Loucy (cell line): ENCODE data around the gene IL1RAPL2.

Source experiments
- H2AFZ ChIP-seq: fragments of 200-600 bp; sonication (generic); 2 replicates; pipeline ENCODE4 v1.6.0; 2016; ENCODE audit warnings: antibody characterized with exemption, mild to moderate bottlenecking, low read length, moderate library complexity
- H3F3A ChIP-seq: fragments of 200-600 bp; 2 replicates; pipeline ENCODE4 v1.6.0; 2016; ENCODE audit warnings: antibody characterized with exemption, low read depth, mild to moderate bottlenecking
- H3K27me3 ChIP-seq: fragments of 200-600 bp; sonication (generic); 2 replicates; pipeline ENCODE4 v1.6.1; 2014; ENCODE audit warnings: low read length, mild to moderate bottlenecking; ENCODE audit not compliant: insufficient read depth, poor library complexity, severe bottlenecking
- H3K36me3 ChIP-seq: fragments of 200-600 bp; sonication (generic); 2 replicates; pipeline ENCODE4 v1.6.1; 2016; ENCODE audit warnings: low read length; ENCODE audit not compliant: insufficient read depth
- H3K4me1 ChIP-seq: fragments of 200-600 bp; sonication (generic); 2 replicates; pipeline ENCODE4 v1.5.1; 2014; ENCODE audit warnings: low read length, mild to moderate bottlenecking; ENCODE audit not compliant: insufficient read depth, poor library complexity, severe bottlenecking
- H3K4me2 ChIP-seq: fragments of 200-600 bp; sonication (generic); 2 replicates; pipeline ENCODE4 v1.6.0; 2014; ENCODE audit warnings: antibody characterized with exemption, low read length, low read depth, mild to moderate bottlenecking; ENCODE audit not compliant: poor library complexity, severe bottlenecking
- H3K4me3 ChIP-seq: fragments of 200-600 bp; sonication (generic); 2 replicates; pipeline ENCODE4 v1.5.1; 2014; ENCODE audit warnings: low read length, mild to moderate bottlenecking, mixed read lengths; ENCODE audit not compliant: poor library complexity, severe bottlenecking
- H3K79me2 ChIP-seq: fragments of 200-600 bp; sonication (generic); 2 replicates; pipeline ENCODE4 v1.6.1; 2014; ENCODE audit warnings: low read length; ENCODE audit not compliant: insufficient read depth
- H3K9ac ChIP-seq: fragments of 200-600 bp; sonication (generic); 2 replicates; pipeline ENCODE4 v1.6.0; 2014; ENCODE audit warnings: mild to moderate bottlenecking, low read depth, low read length, moderate library complexity; ENCODE audit not compliant: poor library complexity, severe bottlenecking
- H3K9me2 ChIP-seq: fragments of 200-600 bp; sonication (generic); replicated peaks from 2 replicates; pipeline ENCODE4 v1.6.1; 2016; ENCODE audit warnings: low read depth, low read length, mixed read lengths
- H3K9me3 ChIP-seq: fragments of 200-600 bp; sonication (generic); 2 replicates; pipeline ENCODE4 v1.6.1; 2014; ENCODE audit warnings: mild to moderate bottlenecking, antibody characterized with exemption, low read length, low read depth; ENCODE audit not compliant: insufficient read depth
- H4K20me1 ChIP-seq: fragments of 200-600 bp; sonication (generic); 2 replicates; pipeline ENCODE4 v1.6.0; 2014; ENCODE audit warnings: antibody characterized with exemption, low read length, mild to moderate bottlenecking; ENCODE audit not compliant: insufficient read depth, poor library complexity, severe bottlenecking
- EZH2phosphoT487 ChIP-seq: fragments of 200-600 bp; IDR thresholded peaks from 2 replicates; pipeline ENCODE4 v1.6.1; 2018; ENCODE audit warnings: antibody characterized with exemption, mild to moderate bottlenecking, moderate library complexity, borderline replicate concordance
- TF ChIP-seq, protein P1 (sequence below): fragments of 200-600 bp; sonication (generic); conservative IDR thresholded peaks from 2 replicates; pipeline ENCODE4 v1.5.1; 2014; ENCODE audit warnings: mild to moderate bottlenecking, antibody characterized with exemption, low read length

Gene IL1RAPL2

DNA sequence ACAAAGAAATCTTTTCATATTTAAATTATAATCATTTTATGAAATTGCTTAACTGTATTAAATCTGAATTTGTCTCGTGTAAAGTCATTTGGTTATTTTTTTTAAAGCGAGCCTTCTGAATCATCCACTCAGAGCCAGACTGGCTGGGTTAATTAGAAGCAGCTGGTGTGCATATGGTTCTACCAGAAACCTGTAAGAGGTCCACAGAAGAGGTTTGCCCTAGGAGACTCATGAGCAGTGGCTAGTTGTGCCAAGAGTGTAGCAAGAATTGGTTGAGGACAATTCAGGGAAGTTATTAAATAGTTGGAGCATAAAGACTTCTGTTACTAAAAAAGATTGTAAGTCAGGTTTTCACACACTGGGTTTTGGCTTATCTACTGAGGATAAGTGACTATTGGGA is 267.4 kb downstream of the IL1RAPL2 start:
- no peaks in the 10 kb centered on the region for H3K9me2 ChIP-seq
- no peaks in the 10 kb centered on the region for H3K4me1 ChIP-seq
- no peak overlapping the region for H2AFZ ChIP-seq
- H3K4me3 ChIP-seq, result no peak overlapping the region
- H3K36me3 ChIP-seq, result no peaks in the 10 kb centered on the region
- no peak overlapping the region for H3K9ac ChIP-seq
- H3K27me3 ChIP-seq, result no peaks in the 10 kb centered on the region
- H3K9me3 ChIP-seq, result no peaks in the 10 kb centered on the region
- no peaks in the 10 kb centered on the region for H4K20me1 ChIP-seq
- H3K4me2 ChIP-seq, result no peak overlapping the region
- TF ChIP-seq, protein P1, sequence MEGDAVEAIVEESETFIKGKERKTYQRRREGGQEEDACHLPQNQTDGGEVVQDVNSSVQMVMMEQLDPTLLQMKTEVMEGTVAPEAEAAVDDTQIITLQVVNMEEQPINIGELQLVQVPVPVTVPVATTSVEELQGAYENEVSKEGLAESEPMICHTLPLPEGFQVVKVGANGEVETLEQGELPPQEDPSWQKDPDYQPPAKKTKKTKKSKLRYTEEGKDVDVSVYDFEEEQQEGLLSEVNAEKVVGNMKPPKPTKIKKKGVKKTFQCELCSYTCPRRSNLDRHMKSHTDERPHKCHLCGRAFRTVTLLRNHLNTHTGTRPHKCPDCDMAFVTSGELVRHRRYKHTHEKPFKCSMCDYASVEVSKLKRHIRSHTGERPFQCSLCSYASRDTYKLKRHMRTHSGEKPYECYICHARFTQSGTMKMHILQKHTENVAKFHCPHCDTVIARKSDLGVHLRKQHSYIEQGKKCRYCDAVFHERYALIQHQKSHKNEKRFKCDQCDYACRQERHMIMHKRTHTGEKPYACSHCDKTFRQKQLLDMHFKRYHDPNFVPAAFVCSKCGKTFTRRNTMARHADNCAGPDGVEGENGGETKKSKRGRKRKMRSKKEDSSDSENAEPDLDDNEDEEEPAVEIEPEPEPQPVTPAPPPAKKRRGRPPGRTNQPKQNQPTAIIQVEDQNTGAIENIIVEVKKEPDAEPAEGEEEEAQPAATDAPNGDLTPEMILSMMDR, result no peak
- no peak for TF ChIP-seq EZH2phosphoT487
- no peaks in the 10 kb centered on the region for H3F3A ChIP-seq
- no peaks in the 10 kb centered on the region for H3K79me2 ChIP-seq

DNA sequence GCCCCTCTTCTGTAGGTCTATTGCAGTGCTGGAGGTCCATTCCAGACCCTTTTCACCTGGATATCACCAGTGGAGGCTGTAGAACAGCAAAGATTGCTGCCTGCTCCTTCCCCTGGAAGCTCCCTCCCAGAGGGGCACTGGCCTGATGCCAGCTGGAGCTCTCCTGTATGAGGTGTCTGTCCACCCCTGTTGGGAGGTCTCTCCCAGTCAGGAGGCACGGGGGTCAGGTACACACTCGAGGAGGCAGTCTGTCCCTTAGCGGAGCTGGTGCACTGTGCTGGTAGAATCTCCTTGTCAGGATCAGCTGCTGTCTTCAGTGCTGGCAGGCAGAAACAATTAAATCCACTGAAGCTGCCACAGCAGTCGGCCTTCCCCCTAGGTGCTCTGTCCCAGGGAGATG is 276.6 kb downstream of the IL1RAPL2 start:
- no peaks in the 10 kb centered on the region for H3K79me2 ChIP-seq
- no peak overlapping the region for H3K4me2 ChIP-seq
- H2AFZ ChIP-seq, result no peak overlapping the region
- no peaks in the 10 kb centered on the region for H3K36me3 ChIP-seq
- TF ChIP-seq, protein P1, result no peak
- TF ChIP-seq EZH2phosphoT487, result no peak
- H3K4me3 ChIP-seq, result no peak overlapping the region
- H3K27me3 ChIP-seq, result no peaks in the 10 kb centered on the region
- no peaks in the 10 kb centered on the region for H3K4me1 ChIP-seq
- H3K9me2 ChIP-seq, result no peaks in the 10 kb centered on the region
- no peaks in the 10 kb centered on the region for H4K20me1 ChIP-seq
- H3F3A ChIP-seq, result no peaks in the 10 kb centered on the region
- H3K9ac ChIP-seq, result no peak overlapping the region
- no peaks in the 10 kb centered on the region for H3K9me3 ChIP-seq

DNA sequence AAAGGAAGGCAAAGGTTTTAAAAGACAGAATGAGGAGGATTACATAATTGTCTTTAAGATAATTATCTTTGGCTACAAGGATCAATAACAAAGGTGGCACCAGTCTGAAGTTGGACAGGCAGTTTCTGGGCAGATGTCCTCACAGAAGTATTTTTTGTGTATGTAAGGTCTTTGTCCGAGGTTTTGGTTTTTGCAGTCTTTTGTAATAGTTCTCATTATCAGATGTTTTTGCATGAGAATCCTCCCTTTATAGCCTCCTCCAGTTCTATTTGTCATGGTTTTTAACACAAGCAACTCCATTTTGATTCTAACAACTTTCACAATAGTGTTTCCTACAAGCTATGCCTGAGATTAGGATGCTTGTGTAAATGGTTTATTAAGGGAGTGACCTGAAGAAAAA is 286.2 kb downstream of the IL1RAPL2 start:
- Histone ChIP-seq H3K9me2 (no peaks in the 10 kb centered on the region), H4K20me1 (no peaks in the 10 kb centered on the region), H3K4me3 (no peak overlapping the region), H3K9me3 (no peaks in the 10 kb centered on the region), H3K36me3 (no peaks in the 10 kb centered on the region), H3F3A (no peaks in the 10 kb centered on the region), H3K79me2 (no peaks in the 10 kb centered on the region), H3K9ac (no peak overlapping the region), H2AFZ (no peak overlapping the region), H3K4me2 (no peak overlapping the region), H3K27me3 (no peaks in the 10 kb centered on the region), H3K4me1 (no peaks in the 10 kb centered on the region)
- TF ChIP-seq EZH2phosphoT487, result no peak
- TF ChIP-seq, protein P1, result no peak
